ENCODE data around the gene RPL22.
A peak's percentile ranks its signal among the peaks of the same experiment; 100 is the strongest.
"Not testable (repeated sequence)": the region's sequence is repeated elsewhere in the genome, so short reads cannot be mapped to it uniquely, and the experiment has no call there.

Gene RPL22

DNA sequence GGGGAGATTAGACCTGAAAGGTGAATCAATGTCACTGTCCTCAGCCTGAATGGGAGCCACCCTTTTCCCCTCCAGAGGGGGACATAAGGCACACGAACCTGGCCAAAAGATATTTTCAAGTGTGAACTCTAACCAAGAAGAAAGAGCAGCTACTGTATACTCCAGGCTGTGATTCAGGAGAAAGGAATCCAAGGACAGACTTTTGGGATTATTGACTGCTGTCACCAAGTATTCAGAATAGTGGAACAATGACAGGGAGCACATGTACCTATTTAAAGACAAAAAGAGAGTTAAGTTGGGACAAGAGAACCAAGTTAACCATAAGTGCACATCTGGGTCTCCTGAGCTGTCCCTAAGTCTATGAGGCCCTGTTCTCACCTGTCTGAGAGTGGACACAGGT is 34.0 kb upstream of the RPL22 start:
- no peak for DNase-seq (ENCODE audit: low spot score)

DNA sequence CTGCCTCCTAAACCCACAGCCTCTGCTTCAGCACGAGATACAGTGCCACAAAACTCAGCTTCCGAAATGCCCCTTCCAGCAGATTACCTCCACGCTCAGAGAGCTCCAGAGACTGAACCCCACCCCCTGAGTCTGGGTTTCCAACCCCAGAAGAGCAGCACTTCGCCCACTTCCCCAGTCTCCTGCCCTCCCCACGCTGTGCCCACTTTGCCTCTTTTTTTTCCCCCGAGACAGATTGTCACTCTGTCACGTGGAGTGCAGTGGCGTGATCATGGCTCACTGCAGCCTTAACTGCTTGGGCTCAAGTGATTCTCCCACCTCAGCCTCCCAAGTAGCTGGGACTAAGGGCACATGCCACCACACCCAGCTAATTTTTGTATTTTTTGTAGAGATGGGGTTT is 26.3 kb upstream of the RPL22 start:
- DNase-seq (ENCODE audit: low spot score): no peak

DNA sequence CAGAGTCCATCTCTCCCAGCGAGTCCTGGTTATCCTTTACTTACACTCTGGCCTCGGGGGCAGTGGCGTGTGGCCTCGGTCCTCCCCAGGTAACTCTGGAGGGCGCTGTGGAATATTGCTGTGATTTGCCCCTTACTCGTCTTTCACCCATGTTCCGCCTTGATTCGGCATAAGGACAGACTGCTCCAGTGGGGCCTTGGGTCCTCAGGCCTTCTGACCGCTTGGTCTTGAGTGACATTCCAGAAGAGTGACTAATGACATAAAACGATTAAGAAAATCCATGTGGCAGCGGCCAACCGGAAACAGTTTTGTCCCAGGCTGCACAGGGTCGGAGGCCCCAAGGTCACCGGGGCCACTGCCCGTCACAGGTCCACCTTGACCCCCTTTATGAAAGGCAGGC is 25.3 kb upstream of the RPL22 start:
- no peak for DNase-seq (ENCODE audit: low spot score)

DNA sequence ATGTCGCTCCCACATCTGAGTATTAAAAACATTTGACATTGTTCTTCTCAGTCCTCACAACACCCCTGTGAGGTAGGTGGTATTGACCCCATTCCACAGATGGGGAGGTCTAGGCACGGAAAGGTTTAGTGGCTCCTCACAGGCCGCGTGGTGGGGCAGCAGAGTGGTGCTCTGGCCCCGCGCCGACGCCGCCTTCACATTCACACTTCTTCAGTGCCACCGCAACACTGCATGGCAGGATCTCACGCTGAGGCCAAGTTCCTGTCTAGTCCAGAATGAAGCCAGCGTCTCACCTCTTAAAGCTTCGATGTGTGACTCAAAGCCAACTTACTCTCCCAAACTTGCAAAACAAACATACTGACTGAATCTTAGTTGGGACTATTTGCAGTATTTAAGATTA is 24.2 kb upstream of the RPL22 start:
- DNase-seq (ENCODE audit: low spot score): no peak

DNA sequence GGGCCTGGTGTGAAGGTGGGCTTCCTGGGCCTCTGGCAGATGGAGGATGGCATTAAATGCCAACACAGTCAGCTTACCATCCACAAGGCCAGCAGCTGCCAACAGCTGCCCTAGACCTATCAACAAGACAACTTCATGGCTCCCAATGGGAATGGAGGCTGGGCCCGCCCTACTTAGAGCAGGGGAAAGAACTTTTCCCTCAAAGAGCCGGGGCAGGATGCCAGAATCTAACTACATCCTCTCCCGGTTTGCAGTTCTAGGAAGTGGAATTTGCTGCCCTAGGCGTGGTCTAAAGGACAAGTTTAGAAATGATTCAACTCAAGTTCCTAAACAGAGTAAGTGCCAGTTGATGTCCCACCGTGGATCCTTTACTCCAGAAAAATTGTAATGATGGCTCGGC is 23.2 kb upstream of the RPL22 start:
- no peak for DNase-seq (ENCODE audit: low spot score)

DNA sequence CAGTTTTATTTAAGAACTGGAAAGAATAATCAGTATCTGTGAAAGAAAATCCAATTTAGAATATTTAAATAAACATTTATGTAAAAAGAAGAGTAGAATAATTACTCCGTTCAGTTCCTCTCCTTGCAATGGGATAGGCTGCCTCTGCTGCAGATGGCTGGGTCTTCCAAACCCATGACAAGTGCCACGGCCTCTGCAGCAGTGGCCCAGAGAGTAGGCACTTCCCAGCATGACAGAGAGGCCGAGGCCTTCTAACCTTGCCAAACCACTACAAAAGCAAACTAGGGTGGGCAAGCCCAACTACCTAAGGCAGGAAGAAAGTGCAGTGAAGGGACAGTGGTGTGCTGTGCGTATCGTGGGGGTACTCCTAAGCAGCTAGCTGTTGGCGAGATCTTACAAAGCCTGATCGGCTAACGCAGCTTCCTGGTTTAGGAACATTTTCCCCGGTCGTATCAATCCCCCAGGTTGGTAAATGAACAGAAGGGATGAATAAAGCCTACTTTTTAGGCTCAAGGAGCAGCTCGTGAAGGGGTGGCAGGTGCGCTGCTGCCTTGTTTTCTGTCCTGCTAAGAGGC is 21.9 kb upstream of the RPL22 start:
- no peak for DNase-seq (ENCODE audit: low spot score)

DNA sequence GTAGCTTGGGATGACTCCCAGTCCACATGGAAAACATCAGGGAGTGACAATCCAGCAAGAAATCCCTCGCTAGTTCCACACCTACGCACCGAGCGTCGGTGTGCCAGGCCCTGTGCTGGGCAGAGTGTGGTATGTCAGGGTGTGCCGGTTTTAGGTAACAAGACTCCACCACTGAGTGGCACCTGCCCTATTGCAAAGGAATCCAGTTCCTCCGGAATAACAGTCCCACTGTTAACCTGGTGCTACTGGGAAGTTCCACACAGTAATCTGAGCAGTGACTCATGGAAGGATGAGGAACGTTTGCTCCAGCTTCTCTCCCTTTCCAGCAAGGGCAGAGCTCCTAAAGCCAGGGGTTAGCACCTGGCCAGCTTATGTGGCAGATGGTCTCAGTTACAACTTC is 20.8 kb upstream of the RPL22 start:
- DNase-seq (ENCODE audit: low spot score): no peak

DNA sequence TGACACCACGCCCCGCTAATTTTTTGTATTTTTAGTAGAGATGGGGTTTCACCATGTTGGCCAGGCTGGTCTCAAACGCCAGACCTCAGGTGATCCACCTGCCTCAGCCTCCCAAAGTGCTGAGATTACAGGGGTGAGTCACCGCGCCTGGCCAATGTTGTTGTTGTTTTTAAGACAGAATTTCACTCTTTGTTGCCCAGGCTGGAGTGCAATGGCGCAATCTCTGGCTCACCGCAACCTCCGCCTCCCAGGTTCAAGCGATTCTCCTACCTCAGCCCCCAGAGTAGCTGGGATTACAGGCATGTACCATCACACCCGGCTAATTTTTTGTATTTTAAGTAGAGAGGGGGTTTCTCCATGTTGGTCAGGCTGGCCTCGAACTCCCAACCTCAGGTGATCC is 20.2 kb upstream of the RPL22 start:
- not testable (repeated sequence) for DNase-seq (ENCODE audit: low spot score)

DNA sequence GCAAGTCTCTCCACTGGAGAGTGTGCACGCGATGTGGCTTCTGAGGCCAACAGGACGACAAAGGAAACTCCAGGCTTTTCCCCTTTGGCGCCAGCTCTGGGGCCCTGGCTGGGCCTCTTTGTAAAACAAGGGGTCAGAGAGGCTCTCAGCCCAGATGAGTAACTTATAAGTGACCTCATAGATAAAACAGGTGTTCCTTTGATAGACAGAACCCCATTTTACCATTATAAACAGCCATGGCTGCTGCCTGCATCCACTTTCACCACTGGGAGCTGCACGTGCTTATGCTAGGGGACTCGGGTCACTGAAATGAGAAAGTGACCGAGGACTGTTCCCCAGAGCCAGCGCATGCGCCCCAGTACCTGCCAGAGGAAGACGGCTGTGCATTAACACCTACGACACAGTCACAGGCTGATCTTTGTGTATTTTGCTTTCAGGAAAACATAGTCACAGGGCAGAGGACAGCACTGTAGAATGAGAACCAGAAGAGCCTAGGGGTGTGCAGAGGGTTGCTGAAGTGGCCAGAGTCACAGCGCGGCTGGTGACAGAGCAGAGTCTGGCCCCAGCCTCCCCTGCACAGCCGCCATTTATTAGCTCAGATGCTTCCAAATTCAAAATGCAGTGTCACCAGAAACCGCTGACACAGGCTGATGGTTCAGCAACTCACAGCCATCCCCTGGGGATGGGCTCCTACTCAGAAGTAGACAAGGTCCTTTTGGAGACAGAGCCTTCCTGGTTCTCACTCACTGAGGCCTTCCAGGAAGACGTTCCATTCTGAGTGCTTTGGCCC is 19.2 kb upstream of the RPL22 start:
- DNase-seq (ENCODE audit: low spot score): no peak

DNA sequence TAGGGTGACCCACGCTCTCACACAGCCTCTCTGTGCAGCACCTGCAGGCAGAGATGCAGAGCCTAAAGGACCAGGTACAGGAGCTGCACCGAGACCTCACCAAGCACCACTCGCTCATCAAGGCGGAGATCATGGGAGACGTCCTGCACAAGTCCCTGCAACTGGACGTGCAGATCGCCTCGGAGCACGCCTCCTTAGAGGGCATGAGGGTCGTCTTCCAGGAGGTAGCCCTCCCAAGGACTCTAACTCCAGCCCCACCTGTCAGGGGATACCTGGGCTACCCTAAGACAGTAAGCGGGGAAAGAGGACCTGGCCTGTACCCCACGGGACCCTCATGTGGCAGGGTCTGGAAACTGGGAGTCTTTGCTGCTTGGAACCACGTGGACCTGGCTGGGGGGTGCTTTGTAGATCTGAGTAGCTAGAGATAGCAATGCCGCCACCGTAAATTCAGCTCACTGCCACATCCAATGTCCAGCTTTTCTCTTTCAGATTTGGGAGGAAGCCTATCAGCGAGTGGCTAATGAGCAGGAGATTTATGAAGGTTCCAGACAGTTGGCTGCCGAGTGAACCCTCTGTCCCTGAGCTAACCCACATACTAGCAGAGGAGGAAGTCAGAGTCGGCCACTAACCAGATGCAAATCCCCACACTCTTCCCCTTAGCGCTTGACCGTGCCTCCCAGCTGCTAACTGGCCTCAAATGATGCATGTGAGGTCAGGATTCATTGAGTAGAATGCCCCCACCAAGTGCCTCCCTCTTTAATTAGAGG is 13.0 kb upstream of the RPL22 start:
- no peak for DNase-seq (ENCODE audit: low spot score)

DNA sequence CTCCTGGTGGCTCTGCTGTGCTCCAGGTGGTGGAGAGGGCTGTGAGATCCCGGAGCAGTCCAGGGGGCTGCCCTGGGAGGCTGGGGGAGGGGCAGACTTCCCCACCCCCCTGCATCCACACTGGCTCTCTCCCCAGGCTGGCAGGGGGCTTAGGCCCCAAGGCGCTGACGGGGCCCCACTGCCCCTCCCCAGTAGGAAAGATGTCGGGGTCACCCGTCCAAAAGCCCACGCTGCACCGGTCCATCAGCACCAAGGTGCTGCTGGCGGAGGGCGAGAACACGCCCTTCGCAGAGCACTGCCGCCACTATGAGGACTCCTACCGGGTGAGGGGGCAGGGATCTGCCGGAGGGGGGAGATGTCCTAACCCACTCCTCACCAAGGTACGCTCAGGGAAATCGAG is 12.3 kb upstream of the RPL22 start:
- no peak for DNase-seq (ENCODE audit: low spot score)

DNA sequence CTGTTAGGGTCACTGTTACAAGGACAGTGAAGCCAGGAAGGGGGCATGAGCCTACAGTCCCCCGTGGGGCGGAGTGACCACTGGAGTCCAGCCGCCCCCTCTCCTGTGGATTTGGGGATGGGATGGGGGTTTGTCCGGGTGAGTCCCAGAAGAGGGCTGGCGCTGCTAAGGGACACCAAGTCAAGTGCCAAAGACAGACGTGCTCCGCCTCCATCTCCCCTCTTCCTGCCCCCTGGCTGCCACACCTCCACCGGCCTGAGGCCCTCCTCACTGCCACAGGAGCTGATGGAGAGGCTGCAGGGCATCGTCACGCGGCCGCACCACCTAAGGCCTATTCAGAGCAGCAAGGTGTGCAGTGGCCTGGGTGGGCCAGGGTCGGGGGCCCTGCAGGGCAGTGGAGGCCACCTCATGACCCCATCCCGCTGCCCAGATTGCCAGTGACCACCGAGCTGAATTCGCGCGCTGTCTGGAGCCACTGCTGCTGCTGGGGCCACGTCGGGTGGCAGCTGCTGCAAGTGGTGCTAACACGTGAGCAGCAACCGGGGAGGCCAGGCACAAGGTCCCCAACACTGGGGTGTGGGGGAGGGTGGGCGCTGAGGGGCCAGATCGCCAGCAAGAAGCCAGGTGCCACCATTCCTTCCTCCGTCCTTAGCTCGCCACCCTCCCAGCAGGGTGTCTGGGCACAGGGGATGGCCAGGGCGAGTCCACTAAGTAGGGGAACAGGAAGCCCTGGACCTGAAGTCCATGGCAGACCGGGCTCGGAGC is 11.4 kb upstream of the RPL22 start:
- no peak for DNase-seq (ENCODE audit: low spot score)

DNA sequence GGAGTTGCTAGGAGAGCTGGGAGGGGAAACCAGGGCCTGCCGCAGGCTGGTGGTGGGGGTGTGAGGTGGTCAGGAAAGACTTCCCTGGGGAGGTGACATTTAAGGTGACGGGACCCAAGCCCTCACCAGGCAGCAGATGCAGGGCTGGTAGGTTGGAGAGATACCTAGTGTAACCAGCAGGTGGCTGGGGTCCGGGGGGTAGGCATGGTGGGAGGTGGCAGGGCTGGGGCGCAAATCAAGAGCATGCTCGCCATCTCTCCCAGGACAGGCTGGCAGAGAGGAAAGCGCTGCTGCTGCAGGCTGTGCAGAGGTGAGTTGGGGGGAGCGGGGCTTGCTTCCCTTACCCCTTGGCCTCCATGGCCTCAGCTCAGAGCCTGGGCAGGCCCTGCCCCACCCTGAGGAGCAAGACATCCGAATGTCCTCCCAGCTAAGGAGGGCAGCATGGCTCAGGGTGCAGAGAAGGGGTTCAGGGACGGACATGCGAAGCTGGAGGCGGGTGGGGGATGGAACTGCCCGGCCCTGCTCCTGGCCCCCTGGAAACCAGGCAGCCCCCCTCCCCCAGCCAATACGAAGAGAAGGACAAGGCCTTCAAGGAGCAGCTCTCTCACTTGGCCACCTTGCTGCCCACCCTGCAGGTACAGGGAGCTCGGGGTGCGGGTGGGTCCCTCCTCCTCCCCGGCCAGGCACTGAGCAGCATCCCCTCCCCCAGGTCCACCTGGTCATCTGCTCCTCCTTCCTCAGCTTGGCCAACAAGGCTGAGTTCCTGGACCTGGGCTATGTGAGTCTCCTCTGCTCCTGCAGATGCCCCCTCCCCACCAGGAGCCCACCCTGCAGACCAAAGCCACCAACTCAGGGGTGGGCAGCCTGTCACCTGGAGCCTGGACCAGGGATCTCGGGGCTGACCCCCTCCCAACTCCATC is 10.5 kb upstream of the RPL22 start:
- no peak for DNase-seq (ENCODE audit: low spot score)

DNA sequence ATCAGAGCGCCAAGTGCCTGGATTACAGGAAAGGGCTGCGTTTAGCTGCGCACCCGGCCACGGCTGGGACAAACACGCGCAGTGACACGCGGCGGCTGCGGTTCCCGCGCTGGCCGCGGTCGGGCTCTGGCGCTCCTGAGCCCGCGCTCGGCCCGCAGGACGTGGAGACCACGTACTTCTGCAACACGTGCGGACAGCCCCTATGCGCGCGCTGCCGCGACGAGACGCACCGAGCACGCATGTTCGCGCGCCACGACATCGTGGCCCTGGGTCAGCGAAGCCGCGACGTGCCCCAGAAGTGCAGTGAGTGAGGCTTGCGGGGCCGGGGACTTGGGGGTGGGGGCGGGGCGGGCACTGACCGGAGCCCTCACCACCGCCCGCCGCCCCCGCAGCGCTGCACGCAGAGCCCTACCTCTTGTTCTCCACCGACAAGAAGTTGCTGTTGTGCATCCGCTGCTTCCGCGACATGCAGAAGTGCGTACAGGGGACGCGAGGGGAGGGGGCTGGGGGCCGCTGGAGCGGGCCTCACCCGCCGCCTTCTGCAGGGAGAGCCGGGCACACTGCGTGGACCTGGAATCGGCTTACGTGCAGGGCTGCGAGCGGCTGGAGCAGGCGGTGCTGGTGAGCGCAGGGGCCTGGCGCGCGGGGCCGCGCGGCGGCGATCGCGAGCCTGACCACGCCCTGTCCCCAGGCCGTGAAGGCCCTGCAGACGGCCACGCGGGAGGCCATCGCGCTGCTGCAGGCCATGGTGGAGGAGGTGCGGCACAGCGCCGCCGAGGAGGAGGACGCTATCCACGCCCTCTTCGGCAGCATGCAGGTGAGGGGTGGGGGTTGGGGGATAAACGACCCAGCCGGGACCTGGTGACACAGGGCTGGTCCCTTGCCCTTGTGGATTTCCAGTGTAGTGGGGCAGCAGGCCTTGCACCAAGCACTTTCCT is 9.6 kb upstream of the RPL22 start:
- no peak for DNase-seq (ENCODE audit: low spot score)

DNA sequence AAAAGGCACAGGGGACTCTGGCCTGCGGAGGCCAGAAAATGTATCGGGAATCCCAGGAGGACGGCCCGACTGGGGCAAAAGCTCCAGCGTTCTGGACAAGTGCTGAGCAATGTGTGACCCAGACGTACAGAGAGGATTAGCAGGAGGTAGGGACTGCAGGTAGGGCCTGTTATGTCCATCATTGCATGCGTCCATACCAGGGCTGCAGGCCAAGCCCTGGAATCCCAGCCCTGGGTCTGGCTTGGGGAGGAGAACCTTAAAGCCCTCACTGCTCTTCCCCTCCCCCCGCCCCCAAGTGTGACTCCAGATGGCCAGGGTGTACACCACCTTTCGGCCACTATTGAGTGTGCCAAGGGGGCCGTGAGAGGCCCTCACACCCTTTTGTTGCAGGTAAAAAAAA is 8.5 kb upstream of the RPL22 start:
- DNase-seq (ENCODE audit: low spot score): no peak

DNA sequence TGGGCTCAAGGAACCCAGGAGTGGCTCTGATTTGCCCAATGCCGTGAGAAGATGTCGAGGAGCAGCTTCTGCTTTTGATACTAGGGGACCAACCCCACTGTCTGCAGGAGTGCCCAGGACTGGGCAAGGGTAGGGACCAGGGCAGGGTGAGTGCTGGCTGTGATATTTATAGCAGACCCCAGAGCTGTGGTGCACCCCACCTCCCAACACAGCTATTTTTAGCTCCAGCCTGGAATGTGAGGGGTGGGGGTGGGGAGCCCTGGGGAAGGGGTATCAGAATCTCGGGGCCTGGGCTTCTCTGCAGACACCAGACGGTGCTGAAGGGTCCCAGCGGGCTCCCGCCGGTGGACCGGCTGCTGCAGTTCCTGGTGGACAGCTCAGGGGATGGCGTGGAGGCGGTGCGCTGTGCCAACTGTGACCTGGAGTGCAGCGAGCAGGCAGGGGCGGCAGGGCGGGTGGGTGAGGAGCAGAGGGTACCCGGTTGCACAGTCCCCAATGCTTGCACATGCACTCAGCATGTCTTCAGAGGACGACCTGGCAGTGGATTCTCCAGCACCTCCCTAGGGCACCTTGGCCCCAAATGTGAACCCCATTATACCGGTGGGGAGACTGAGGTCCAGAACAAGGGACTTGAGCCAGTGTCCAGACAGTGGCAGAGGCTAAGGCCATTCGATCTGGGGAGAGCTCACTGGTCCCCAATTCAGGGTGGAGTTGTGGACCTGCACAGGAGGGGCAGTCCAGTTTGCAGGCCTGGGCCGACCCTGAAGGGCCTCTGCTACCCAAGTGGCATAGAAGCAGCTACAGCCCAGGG is 7.9 kb upstream of the RPL22 start:
- DNase-seq (ENCODE audit: low spot score): no peak

DNA sequence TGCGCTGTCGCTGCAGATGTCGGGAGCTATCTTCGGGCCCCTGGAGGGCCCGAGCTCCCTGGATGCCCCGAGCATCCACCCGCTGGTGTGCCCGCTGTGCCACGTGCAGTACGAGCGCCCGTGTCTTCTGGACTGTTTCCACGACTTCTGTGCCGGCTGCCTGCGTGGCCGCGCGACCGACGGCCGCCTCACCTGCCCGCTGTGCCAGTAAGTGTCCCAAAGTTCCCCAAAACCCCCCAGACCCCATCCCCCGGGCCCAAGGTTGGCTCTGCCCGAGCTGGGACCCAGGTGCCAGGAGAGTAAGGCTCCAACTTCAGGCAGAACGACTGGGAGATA is 7.1 kb upstream of the RPL22 start:
- DNase-seq (ENCODE audit: low spot score): no peak

DNA sequence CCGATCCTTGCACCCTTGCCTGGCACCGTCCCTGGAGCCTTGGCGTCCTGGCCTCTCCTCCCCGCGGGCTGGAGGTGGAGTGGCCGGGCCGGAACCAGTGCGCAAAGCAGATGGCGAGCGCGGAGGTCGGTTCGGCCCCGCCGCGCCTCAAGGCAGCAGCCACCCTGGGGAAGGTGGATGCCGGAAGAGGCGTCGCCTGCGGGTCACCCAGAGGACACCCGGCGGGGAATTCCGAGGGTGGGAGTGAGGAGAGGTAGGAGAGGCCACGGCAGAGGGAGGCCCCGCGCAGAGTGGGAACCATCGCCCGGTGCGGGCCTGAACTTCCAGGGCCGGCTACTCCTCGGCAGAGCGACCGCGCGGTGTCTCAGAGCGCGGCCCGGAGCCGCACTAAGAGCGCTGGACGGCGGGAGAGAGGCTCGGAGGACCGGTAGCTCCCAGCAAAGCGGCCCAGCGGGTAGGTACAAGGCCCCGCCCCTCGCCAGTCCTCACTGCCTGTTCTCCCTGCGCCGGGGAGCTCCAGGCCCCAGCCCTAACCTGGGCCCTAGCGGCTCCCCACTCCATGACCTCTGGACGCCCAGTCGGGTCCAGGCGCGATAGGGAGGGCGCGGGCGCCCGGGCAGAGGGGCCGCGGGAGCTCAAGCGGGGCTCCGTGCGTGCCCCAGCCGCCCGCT is 6.6 kb upstream of the RPL22 start, which contains the start of gene RNF207:
Gene RNF207 (plus strand): TSS at position 271 of the 671 bp plus-strand sequence. CDS start 417 bp downstream, outside the sequence.
- DNase-seq (ENCODE audit: low spot score): peak; percentile 55

DNA sequence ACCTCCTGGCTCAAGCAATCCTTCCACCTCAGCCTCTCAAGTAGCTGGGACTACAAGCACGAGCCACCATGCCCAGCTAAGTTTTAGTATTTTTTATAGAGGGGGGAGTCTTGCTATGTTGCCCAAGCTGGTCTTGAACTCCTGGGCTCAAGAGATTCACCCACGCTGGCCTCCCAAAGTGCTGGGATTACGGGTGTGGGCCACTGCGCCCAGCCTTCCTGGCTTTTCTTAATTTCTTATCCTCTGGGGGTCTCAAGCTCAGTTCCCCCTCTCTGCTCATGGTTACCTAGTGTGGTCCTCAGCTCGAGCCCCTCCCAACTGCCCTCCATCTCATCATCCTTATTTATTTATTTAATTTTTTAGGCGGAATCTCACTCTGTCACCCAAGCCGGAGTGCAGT is 2.9 kb upstream of the RPL22 start:
- no peak for DNase-seq (ENCODE audit: low spot score)

All from CD4-positive, alpha-beta T cell treated with Interleukin-15 for 4 hours (primary cell).